ENCODE measurements around the gene CTTNBP2. TPM values are rescaled to one million over a fixed set of nuclear protein-coding genes. Genes with fewer than 3 reads are reported as not detected.

CTTNBP2 gene, protein sequence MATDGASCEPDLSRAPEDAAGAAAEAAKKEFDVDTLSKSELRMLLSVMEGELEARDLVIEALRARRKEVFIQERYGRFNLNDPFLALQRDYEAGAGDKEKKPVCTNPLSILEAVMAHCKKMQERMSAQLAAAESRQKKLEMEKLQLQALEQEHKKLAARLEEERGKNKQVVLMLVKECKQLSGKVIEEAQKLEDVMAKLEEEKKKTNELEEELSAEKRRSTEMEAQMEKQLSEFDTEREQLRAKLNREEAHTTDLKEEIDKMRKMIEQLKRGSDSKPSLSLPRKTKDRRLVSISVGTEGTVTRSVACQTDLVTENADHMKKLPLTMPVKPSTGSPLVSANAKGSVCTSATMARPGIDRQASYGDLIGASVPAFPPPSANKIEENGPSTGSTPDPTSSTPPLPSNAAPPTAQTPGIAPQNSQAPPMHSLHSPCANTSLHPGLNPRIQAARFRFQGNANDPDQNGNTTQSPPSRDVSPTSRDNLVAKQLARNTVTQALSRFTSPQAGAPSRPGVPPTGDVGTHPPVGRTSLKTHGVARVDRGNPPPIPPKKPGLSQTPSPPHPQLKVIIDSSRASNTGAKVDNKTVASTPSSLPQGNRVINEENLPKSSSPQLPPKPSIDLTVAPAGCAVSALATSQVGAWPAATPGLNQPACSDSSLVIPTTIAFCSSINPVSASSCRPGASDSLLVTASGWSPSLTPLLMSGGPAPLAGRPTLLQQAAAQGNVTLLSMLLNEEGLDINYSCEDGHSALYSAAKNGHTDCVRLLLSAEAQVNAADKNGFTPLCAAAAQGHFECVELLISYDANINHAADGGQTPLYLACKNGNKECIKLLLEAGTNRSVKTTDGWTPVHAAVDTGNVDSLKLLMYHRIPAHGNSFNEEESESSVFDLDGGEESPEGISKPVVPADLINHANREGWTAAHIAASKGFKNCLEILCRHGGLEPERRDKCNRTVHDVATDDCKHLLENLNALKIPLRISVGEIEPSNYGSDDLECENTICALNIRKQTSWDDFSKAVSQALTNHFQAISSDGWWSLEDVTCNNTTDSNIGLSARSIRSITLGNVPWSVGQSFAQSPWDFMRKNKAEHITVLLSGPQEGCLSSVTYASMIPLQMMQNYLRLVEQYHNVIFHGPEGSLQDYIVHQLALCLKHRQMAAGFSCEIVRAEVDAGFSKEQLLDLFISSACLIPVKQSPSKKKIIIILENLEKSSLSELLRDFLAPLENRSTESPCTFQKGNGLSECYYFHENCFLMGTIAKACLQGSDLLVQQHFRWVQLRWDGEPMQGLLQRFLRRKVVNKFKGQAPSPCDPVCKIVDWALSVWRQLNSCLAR (N-terminal part only)
- total RNA-seq, result 0.65 TPM in 2 replicates

DNA sequence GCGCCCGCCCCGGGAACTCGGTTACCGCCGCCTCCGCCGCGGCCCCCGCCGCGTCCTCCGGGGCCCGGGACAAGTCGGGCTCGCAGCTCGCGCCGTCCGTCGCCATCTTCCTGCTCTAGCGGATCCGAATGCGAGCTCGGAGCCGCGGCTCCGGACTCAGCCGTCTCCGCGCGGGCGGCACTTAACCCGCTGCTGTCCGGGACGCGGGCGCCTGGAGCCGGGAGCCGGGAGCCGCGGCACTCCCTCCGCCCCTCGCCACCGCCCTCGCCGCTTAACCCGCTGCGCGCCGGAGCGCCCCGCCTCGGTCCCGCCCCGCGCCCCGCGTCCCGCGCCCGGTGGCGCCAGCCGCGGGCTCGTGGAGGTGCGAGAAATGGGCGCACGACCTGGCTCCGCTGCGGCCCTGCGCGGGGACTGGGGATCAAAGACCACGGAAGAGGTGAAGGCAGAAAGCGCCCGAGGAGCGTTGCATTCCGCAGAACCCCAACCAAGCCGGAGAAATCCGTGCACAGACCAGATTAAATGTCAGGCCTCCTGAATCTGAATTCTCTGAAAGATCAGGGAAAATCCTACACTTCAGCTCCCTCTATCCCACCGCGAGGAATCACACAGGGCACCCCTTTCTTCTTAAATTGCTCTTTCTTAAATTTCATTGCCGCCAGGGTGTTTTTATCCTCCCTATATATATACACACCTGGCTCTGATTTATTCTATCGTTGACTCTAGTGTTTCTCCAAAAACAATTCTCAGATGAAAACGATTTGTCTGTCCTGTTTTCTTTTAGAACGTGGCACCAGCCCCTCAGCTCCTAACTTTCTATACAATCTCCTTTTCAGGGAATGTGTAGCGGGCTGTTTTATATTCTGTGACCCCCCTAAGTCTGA, at the start of gene CTTNBP2:
Gene CTTNBP2, minus strand, starts transcription at position 132 of the 881 bp plus-strand sequence. Its CDS starts 26 bp downstream, at position 106.

All from articular chondrocyte of knee joint (primary cell).